ENCODE measurements around the gene MRTFA.

- TF ChIP-seq POLR2AphosphoS5 (IDR thresholded peaks at IDR 0.05; ENCODE audit: low read depth, low read length) (no peak), POLR2A (IDR thresholded peaks at IDR 0.05; ENCODE audit: low read depth, low read length) (no peak)
Observed at GRCh38 chr22:40606306-40606705, 30.2 kb downstream of the MRTFA start.
